ENCODE measurements around the gene UFL1.

UFL1 gene

GRCh38 chr6:96575359-96575758 is 53.8 kb downstream of the UFL1 start:
- DNase-seq (ENCODE audit: low read depth) = no peak

- DNase-seq (ENCODE audit: low read depth) = no peak
Measured at GRCh38 chr6:96576221-96576620, 54.6 kb downstream of the UFL1 start.

DNA sequence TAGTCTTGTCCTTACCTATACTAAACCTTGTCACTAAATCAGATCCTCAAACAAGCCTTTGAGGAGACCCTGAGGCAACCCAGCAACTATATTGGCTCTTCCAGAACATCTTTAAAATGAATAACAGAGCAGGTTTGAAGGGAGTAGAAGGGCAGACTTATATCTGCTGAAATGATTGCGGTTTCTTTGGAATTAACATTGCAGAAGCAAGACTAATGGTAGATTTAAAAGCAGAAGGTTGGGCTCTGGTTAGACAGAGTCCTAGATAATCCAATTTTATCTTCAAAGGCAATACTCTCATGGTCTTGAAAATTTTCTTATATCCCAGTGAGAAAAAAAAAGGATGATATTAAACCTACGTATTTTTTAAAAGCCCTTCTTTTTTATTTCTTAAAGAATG is 60.4 kb downstream of the UFL1 start:
- DNase-seq (ENCODE audit: low read depth) = no peak

- DNase-seq (ENCODE audit: low read depth) = no peak
Measured at GRCh38 chr6:96582436-96582835, 60.8 kb downstream of the UFL1 start.

GRCh38 chr6:96604420-96604819 is 82.8 kb downstream of the UFL1 start:
- DNase-seq (ENCODE audit: low read depth) = no peak
